ENCODE data around the gene TLCD3B. TPM values are rescaled to one million over a fixed set of nuclear protein-coding genes. Genes with fewer than 3 reads are reported as not detected.

Gene TLCD3B, protein sequence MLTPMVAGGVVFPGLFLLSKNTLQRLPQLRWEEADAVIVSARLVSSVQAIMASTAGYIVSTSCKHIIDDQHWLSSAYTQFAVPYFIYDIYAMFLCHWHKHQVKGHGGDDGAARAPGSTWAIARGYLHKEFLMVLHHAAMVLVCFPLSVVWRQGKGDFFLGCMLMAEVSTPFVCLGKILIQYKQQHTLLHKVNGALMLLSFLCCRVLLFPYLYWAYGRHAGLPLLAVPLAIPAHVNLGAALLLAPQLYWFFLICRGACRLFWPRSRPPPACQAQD
- 0.21 and 1.0 TPM in 2 replicates for total RNA-seq
- 0.26 TPM for polyA plus RNA-seq (2012)

DNA sequence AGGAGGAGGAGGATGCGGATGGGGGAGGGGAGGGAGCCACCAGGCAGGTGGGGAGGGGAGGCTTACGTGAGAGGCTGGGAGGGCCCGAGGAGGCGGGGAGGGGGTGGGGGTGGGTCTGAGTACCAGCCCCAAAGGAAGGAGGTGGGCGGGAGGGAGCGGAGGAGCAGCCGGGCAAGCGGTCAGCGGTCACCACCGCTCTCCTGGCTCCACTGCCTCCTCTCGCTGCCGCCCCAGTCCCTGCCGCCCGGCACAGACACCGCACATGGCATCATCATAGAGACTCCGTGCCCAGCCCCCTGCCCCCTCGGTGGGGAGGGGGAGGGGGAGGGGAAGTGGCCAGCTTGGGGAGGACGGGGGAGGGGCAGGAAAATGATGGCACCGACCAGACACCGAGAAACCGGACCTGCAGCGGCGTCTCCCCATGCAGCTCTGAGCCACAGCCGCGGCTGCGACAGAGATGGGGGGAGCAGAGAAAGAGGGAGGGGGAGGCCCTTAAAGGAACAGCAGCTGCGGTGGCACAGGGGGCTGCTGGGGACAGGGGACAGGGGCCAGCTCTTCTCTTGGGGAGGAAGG, at the start of gene TLCD3B:
Gene TLCD3B (minus strand): TSS at position 431 of the 573 bp plus-strand sequence. CDS start 744 bp downstream, outside the sequence.
- DNase-seq (ENCODE audit: low read depth), result no peak

DNA sequence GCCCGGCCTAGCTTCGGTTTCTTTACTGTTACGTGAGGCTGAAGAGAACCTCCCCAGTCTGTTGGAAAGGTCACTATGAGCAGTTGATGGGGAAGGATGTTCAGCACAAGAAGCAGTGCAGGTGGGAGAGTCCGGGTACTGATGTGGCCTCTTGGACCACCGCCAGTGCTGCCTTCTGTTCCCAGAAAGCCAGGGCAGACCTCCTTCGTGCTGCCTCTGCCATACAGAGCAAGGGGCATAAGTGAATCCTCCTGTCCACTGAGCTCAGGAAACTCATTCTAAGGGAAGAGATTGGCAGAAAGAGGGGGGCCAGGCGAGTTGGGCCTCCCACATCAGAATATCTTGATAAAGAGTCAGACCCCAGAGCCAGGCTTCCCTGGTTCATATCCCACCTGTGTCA, 48.4 kb upstream of the TLCD3B start:
- no peak for DNase-seq (ENCODE audit: low read depth)

DNA sequence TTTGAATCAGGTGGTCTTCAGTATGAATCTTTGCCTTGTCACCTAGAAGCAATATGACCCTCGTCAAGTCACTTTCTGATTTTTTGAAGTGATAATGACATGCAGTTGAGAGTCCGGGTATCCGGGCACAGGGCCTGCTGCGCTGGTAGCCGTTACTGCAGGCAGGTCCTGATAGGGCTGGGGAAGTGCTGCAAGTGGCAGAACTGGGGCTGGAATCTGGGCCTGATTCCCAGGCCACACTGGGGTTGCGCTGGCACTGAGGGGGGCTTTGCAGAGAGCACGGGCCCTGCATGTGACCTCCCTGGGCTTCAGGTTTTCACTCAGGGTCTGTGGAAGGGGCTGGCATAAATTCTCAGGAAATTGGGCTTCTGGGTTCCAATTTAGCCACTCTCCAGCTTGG, 47.7 kb upstream of the TLCD3B start:
- no peak for DNase-seq (ENCODE audit: low read depth)

DNA sequence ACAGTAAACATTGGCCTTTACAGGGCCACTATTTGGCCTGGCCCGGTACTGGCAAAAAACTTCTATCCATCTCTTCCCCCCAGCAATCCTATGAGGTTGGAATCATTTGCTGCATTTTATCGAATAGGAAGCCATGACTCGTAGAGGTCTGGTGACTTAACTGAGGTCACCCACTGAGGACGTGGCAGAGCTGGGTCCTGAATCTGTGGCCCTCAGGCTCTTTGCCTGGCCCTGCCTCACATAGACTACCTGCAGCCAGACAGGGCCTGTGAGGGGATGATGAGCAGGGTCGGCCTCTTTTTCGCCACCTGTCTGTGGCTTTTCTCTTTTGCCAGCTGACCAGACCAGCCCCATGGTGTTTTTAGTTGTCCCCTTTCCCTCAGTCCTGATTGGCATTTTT, 46.6 kb upstream of the TLCD3B start:
- peak; percentile 23 for DNase-seq (ENCODE audit: low read depth)

DNA sequence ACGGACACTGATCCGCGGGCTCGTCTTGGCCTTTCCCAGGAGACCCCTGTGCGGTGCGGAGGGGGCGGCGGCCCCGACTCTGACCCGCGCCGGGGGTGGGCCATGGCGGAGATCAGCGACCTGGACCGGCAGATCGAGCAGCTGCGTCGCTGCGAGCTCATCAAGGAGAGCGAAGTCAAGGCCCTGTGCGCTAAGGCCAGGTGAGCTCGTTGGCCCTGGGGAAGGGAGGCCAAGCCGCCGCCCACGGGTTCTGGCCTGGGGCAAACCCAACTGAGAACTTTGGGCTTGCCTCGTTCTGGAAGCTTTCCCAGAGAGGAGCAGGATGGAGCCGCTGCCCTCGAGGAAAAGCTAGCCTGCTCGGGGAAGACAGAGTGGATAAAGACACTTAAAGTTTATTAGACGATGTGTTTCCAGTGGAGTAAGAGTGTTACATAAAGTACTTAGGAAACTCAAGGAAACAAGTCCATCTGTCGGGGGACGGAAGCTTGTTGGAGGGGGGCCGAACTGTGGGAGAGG, 45.3 kb upstream of the TLCD3B start:
- DNase-seq (ENCODE audit: low read depth), result no peak

DNA sequence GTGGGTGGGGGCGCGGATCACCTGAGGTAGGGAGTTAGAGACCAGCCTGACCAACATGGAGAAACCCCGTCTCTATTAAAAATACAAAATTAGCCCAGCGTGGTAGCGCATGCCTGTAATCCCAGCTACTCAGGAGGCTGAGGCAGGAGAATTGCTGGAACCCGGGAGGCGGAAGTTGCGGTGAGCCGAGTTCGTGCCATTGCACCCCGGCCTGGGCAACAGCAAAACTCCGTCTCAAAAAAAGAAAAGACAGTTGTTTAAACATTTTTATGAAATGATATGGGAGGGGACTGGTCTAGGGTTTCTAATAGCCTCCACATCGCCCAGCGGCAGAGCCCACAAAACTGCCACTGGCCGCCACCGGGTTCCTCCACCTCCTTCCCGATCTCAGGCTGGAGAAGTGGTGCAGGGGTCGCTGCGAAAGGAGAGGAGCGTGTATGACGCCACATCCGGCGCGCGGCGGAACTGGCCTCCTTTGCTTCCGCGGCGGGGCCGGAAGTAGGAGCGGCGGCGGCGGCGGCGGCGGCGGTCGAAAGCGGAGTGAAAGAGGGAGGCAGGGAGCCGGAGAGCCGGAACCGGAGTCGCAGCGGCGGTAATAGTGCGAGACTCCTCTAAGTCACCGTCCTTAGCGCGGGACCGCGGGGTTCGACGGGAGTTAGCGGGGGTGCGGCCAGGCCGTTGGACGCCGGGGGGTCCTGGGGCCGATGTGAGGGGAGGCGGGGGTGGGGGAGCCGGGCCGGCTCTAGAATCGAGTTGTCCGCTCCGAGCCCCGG, 44.6 kb upstream of the TLCD3B start, which contains the start of gene PPP4C:
Gene PPP4C (plus strand): TSS at position 492 of the 773 bp plus-strand sequence. CDS start 384 bp downstream, outside the sequence.
- DNase-seq (ENCODE audit: low read depth), result peak; percentile 91

DNA sequence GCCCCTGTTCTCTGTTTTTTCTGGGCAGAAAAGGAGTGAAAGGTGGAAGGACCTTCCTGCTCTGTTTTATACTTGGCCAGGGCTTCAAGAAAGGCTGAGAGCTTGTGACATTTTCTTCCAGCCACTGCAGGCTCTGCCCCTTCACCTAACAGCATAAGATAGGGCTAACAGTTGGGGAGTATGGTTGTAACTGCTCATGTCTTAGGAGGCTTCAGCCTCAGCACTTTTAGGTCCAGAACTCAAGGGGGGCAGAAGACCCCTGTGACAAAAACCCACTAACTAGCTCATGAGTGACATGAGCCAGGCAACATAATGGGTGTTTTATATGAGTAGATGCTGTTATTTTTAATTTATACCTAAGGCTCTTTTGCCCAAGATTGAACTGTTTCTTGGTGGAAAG, 39.4 kb upstream of the TLCD3B start:
- DNase-seq (ENCODE audit: low read depth), result no peak

DNA sequence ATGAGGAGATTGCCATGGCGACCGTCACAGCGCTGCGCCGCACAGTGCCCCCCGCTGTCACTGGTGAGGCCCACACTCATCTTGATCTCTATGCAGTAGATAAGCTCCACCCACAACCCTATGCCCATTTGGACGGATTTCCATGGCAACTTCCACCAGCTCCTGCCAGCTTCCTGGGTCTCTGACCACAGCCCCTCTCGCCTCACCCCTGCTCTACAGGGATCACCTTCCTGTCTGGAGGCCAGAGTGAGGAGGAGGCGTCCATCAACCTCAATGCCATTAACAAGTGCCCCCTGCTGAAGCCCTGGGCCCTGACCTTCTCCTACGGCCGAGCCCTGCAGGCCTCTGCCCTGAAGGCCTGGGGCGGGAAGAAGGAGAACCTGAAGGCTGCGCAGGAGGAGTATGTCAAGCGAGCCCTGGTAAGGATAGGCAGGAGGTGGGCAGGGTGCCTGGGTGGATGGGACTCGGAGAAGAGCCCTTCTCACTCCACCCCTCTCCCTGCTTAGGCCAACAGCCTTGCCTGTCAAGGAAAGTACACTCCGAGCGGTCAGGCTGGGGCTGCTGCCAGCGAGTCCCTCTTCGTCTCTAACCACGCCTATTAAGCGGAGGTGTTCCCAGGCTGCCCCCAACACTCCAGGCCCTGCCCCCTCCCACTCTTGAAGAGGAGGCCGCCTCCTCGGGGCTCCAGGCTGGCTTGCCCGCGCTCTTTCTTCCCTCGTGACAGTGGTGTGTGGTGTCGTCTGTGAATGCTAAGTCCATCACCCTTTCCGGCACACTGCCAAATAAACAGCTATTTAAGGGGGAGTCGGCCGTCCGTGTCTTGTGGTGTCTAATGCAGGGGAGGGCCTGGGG, 38.8 kb upstream of the TLCD3B start:
- DNase-seq (ENCODE audit: low read depth), result no peak

DNA sequence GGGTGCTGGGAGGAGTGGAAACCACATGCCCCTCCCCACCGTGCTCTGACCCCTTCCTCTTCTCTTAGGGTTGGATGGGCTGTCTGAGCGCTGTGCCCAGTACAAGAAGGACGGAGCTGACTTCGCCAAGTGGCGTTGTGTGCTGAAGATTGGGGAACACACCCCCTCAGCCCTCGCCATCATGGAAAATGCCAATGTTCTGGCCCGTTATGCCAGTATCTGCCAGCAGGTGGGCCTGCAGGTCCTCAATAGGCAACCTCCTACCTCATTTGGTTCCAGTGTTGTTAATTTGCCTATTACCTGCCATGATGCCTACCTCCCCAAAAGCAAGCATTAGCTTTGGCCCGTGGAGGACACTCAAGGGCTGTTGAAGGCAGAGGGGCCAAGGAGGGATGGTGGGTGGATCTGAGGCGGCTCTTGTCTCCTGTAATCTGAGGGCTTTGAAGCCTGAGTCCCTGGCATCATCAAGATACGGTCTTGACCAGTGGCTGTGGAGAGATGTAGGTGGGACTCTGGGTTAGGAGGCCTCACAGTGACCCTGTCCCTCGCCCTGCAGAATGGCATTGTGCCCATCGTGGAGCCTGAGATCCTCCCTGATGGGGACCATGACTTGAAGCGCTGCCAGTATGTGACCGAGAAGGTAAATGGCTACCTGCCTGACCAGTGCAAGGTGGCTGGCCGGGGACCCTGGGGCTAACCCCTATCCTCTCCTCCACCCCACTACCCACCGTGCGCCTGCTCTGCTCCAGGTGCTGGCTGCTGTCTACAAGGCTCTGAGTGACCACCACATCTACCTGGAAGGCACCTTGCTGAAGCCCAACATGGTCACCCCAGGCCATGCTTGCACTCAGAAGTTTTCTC, 37.9 kb upstream of the TLCD3B start:
- peak; percentile 36 for DNase-seq (ENCODE audit: low read depth)

DNA sequence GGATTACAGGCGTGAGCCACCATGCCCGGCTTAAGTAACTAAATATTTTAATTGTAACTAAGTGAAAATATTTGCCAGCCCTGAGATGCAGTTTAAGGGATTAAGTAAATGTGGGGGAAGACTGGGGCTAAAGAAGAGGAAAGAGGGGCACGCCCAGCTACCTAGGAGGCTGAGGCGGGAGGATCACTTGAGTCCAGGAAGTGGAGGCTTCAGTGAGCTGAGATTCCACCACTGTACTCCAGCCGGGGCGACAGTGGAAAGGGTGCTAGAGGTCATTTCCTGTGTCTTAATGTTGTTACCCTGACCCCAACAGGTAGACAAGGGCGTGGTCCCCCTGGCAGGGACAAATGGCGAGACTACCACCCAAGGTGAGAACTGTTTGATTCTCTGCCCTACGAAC, 37.3 kb upstream of the TLCD3B start:
- no peak for DNase-seq (ENCODE audit: low read depth)

DNA sequence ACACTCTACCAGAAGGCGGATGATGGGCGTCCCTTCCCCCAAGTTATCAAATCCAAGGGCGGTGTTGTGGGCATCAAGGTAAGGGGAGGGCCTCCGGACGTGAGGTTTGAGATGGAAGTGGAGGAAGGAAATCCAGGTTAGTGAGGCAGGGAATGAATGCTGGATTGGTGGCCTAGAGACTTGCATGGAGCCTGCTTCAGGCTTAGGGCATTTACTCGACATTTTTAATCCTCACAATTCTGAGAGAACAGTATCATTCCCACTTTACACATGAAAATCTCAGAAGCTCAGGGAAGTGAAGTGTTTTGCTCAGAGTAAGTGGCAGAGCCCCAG, 36.5 kb upstream of the TLCD3B start:
- DNase-seq (ENCODE audit: low read depth), result no peak

DNA sequence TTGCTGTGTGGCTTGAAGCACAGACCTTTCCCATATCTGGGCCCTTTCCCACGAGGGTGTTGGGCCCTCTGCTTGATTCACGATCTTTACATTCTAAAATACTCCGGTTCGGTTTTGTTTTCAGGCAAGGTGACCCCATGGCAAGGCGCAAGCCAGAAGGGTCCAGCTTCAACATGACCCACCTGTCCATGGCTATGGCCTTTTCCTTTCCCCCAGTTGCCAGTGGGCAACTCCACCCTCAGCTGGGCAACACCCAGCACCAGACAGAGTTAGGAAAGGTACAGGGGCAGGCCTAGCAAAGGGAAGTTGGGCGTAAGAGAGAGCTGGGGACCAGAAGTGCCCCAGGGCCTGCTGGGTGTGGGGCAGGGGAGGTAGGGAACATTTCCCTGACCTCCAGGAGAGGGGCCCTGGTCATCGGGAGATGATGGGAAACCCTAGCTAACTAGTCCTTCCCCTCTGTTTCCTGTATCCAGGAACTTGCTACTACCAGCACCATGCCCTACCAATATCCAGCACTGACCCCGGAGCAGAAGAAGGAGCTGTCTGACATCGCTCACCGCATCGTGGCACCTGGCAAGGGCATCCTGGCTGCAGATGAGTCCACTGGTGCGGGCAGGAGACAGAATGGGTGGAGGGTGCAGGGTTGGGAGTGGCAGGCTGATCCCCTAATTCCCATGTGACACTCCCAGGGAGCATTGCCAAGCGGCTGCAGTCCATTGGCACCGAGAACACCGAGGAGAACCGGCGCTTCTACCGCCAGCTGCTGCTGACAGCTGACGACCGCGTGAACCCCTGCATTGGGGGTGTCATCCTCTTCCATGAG, 35.9 kb upstream of the TLCD3B start:
- peak; percentile 90 for DNase-seq (ENCODE audit: low read depth)

DNA sequence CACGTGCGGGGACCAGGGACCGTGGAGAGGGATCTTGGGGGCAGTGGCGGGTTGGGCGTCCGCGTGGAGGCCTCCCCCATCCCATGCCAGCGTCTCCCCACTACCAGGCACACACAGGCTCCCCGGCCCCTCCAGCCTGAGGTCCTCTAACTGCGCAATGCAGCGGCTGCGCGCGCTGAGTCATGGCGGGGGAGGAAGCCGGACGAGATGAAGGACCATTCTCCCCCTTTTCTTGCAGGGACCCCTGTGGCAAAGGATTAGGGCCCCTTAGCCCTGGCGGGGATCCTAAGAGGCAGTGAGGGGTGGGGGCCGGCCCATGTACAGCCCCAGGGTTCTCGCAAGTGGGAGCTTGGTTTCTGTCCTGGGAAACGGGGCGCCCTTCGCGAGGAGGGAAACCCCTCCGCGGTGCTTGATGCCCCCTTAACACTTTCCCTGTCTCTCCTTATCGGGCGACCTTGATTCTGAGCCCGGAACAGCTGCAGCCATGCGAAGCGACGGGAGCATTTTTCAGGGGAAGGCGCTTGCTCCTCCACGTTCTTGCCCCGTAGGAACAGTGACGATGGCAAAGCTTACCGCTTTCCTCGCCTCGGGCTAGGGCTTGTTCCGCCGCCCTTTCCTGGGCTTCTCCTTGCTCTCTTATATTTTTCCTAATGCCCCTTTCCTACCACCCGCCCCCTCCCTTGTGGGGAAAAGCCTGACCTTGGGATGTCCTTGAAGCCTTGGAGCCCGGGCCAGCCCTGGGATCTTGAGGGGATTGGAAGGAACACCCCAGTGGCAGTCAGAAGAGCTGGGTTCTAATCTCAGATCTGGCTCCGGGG, 35.1 kb upstream of the TLCD3B start:
- DNase-seq (ENCODE audit: low read depth), result peak; percentile 65

DNA sequence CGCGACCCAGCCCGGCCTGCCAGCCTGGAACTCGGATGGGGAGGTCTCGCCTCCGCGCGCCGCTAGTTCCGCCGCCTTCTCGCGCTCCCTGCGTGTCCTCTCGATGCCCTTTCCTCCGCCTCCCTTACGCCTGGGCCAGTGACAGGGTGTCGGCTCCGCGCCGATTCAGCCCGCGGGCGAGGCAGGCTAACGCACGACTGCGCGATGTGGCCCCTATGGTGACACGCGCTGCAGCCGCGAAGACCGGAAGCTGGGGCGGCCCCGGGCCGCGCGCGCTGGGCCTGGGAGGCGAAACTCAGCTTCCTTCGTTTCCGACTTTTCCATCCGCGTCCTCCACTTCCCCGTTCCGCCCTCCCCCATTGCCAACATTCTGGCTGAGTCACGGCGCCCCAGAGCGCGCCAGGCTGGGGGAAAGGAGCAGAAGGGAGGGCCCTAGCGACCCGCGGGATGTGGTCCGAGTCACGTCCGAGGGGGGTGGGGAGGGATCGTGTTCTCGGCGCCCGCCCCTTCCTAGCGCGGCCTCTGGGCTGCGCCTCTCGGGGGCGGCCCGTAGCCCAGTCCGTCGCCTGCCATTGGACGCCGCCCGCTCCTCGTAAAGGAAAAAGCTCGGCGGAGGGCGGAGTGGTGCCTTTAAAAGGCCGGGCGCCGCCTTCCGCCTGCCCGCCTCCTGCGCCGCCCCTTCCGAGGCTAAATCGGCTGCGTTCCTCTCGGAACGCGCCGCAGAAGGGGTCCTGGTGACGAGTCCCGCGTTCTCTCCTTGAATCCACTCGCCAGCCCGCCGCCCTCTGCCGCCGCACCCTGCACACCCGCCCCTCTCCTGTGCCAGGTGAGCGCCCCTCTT, 34.3 kb upstream of the TLCD3B start, which contains the start of gene ALDOA:
Gene ALDOA (plus strand): TSS at position 659 of the 841 bp plus-strand sequence. CDS start 1,138 bp downstream, outside the sequence.
- DNase-seq (ENCODE audit: low read depth), result peak; percentile 98

DNA sequence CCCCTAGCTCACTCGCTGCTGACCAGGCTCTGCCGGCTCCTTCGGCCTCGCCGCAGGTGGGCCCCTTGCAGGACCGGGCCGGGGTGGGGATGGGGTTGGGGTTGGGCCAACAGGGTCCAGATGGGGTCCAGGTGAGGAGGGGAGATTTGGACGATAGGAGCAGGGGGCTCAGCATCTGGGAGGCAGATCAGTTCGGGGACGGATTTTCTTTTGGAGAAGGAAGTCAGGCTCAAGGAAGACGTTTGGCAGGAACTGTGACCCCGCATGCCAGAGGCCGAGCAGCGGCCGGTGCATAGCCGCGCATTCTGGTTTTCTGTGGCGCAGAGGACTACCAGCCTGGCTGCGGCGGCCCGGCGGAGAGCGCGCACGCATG, 33.6 kb upstream of the TLCD3B start:
- DNase-seq (ENCODE audit: low read depth), result no peak

DNA sequence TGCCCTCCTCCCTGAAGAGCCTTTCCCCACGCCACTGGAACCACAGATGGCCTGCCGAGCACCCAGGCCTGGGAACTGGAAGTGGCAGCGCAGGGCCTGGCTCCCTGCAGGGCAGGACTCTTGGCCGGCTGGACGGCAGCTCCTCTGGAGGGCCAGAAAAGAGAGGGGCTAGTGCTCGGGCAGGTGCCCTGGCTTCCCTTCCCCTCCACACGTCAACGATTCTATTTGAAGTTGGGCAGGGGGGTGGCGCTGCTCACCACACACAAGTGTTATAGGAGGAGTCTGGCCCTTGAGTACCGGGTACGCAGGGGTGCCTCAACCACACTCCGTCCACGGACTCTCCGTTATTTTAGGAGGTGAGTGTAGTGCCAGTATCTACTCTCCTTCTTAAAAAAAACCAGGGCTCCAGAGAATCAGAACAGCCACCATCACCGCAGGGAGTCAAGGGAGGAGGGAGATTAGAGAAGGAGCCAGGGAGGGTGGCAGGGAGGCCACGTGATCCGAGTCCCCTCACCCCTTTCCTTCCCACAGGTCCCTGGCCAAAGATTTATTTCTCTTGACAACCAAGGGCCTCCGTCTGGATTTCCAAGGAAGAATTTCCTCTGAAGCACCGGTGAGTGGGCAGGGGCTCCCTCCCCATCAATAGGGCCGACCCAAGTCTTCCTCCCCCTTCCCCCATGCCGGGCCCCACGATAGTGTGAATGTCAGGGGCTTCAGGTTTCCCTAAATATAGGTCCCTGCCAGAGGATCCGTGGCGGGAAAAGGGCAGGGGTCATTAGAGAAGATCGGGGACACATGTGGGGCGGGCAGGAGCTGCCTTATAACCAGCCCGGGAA, 33.0 kb upstream of the TLCD3B start:
- peak; percentile 94 for DNase-seq (ENCODE audit: low read depth)
